K562 (cell line): ENCODE measurements around the gene VPS35. TPM values are rescaled to one million over a fixed set of nuclear protein-coding genes. Genes with fewer than 3 reads are reported as not detected.

Experiments
- ATAC-seq: fragments of 200-7000 bp; cut with Tn5 transposase; 3 replicates; pipeline ENCODE4 v1.9.1; 2020; ENCODE audit warnings: moderate library complexity
- BruUV-seq: library from RNA; stranded (reverse); fragments of 400-500 nt; replicated peaks from 2 replicates; lab custom pipeline; 2021; lab: Mats Ljungman, UMichigan
- CTCF ChIA-PET: fragments of 300-600 bp; formaldehyde crosslinking; extraction: SDS; loops from one replicate; lab custom pipeline; 2021; ENCODE audit warnings: low intra/inter-chr PET ratio; lab: Yijun Ruan, JAX
- POLR2A ChIA-PET: fragments of 300-600, 350-650 bp; sonication (Branson Sonifier 250); formaldehyde crosslinking; extraction: SDS; loops from one replicate; lab custom pipeline; 2021; ENCODE audit warnings: antibody characterized with exemption, inconsistent platforms; lab: Yijun Ruan, JAX
- DNase-seq, 4 experiments: peaks; one replicate each; pipeline versions ENCODE4 v3.0.0 to v3.0.0-alpha.2; 2011 to 2018; ENCODE audit warnings: low spot score in 3 of 4, mixed read lengths in 3 of 4; ENCODE audit errors: extremely low read depth in 1 of 4
- FAIRE-seq: peaks from 2 replicates; lab custom pipeline; 2011; peaks lifted over from hg19 to GRCh38; lab: Jason Lieb, UNC
- H2AFZ ChIP-seq: 2 replicates; pipeline ENCODE4 v1.6.0; 2011; ENCODE audit warnings: low read depth, low read length, control low read depth, inconsistent platforms
- H3K27ac ChIP-seq: fragments of 200-600 bp; 3 replicates; pipeline ENCODE4 v1.8.0; 2011; ENCODE audit warnings: low read depth, mild to moderate bottlenecking, control low read depth, inconsistent platforms, low read length, moderate library complexity, mixed read lengths; ENCODE audit errors: extremely low read depth
- H3K27me3 ChIP-seq, 2 experiments: fragments of 300-600 bp in 1 of 2; 2 replicates in 1 of 2; 3 replicates in 1 of 2; pipeline versions ENCODE4 v1.6.0 to v1.8.0; 2011; ENCODE audit warnings: inconsistent platforms in 2 of 2, low read length in 2 of 2, mild to moderate bottlenecking in 1 of 2, mixed read lengths in 1 of 2, moderate library complexity in 1 of 2; ENCODE audit not compliant: control insufficient read depth in 2 of 2, insufficient read depth in 2 of 2
- H3K36me3 ChIP-seq: fragments of 300-600 bp; 3 replicates; pipeline ENCODE4 v1.8.0; 2011; ENCODE audit warnings: mild to moderate bottlenecking, low read length, inconsistent platforms; ENCODE audit not compliant: control insufficient read depth, insufficient read depth
- H3K4me1 ChIP-seq, 2 experiments: fragments of 200-600 bp in 1 of 2; replicated peaks in 1 of 2; 2 replicates in 1 of 2; 3 replicates in 1 of 2; pipeline versions ENCODE4 v1.5.1 to v1.8.0; 2011; ENCODE audit warnings: inconsistent platforms in 2 of 2, low read length in 2 of 2, mild to moderate bottlenecking in 1 of 2, mixed read lengths in 1 of 2, moderate library complexity in 1 of 2; ENCODE audit not compliant: control insufficient read depth in 2 of 2, insufficient read depth in 2 of 2
- H3K4me2 ChIP-seq: 2 replicates; pipeline ENCODE4 v1.6.1; 2011; ENCODE audit warnings: low read length, control low read depth, inconsistent platforms, mixed read lengths; ENCODE audit not compliant: insufficient read depth
- H3K4me3 ChIP-seq: fragments of 200-600 bp; sonication (generic), shearing (Covaris generic); 2 replicates; pipeline ENCODE4 v1.5.1; 2016; ENCODE audit warnings: control low read depth, inconsistent platforms
- H3K79me2 ChIP-seq: fragments of 200-600 bp; 3 replicates; pipeline ENCODE4 v1.8.0; 2011; ENCODE audit warnings: low read length, inconsistent platforms; ENCODE audit not compliant: control insufficient read depth, insufficient read depth
- H3K9ac ChIP-seq, 2 experiments: 2 replicates each; pipeline versions ENCODE4 v1.6.0 to v1.6.1; 2011; ENCODE audit warnings: low read depth in 2 of 2, low read length in 2 of 2, control low read depth in 1 of 2, inconsistent platforms in 1 of 2, mild to moderate bottlenecking in 1 of 2, mixed read lengths in 1 of 2; ENCODE audit not compliant: insufficient read depth in 1 of 2
- H3K9me1 ChIP-seq: one replicate; pipeline ENCODE4 v1.6.0; 2011; ENCODE audit warnings: inconsistent platforms, mild to moderate bottlenecking, low read length, moderate library complexity; ENCODE audit not compliant: control insufficient read depth, insufficient read depth
- H3K9me3 ChIP-seq: replicated peaks from 2 replicates; pipeline ENCODE4 v1.5.1; 2011; ENCODE audit warnings: low read depth, low read length, inconsistent platforms; ENCODE audit not compliant: control insufficient read depth, insufficient read depth
- H4K20me1 ChIP-seq: replicated peaks from 2 replicates; pipeline ENCODE4 v1.6.1; 2011; ENCODE audit warnings: low read length, inconsistent platforms, mixed read lengths; ENCODE audit not compliant: control insufficient read depth, insufficient read depth
- CEBPB ChIP-seq: fragments of 450-650 bp; IDR thresholded peaks from 2 replicates; pipeline ENCODE4 v1.6.1; 2016; ENCODE audit warnings: missing genetic modification characterization, missing compliant biosample characterization
- DLX4 ChIP-seq: fragments of 250-450 bp; sonication (Bioruptor Pico); IDR thresholded peaks from 2 replicates; pipeline ENCODE4 v1.6.1; 2021; ENCODE audit warnings: mild to moderate bottlenecking
- IFI16 ChIP-seq: fragments of 250-450 bp; sonication (Bioruptor Pico); IDR thresholded peaks from 2 replicates; pipeline ENCODE4 v2.1.2; 2022; ENCODE audit warnings: mild to moderate bottlenecking, inconsistent platforms
- JUND ChIP-seq, 2 experiments: IDR thresholded peaks; 2 replicates in 1 of 2; 3 replicates in 1 of 2; pipeline ENCODE4 v1.6.1; 2011; ENCODE audit warnings: borderline replicate concordance in 2 of 2, low read depth in 2 of 2, low read length in 2 of 2, improper control_type of control experiment in 1 of 2, missing biosample characterization in 1 of 2, missing genetic modification characterization in 1 of 2, missing genetic modification reagents in 1 of 2
- PATZ1 ChIP-seq: fragments of 250-450 bp; sonication (Bioruptor Pico); IDR thresholded peaks from 2 replicates; pipeline ENCODE4 v1.5.0; 2020; ENCODE audit warnings: mild to moderate bottlenecking, borderline replicate concordance
- SMAD4 ChIP-seq: fragments of 250-450 bp; sonication (Bioruptor Pico); conservative IDR thresholded peaks from 2 replicates; pipeline ENCODE4 v1.8.0; 2021; ENCODE audit warnings: inconsistent platforms, mild to moderate bottlenecking, moderate library complexity
- TOE1 ChIP-seq, 2 experiments: fragments of 450-650 bp in 1 of 2; sonication (generic) in 1 of 2; formaldehyde crosslinking in 1 of 2; IDR thresholded peaks; 2 replicates each; pipeline versions ENCODE4 v1.7.1 to v1.8.0; 2016 to 2022; ENCODE audit warnings: borderline replicate concordance in 2 of 2, mild to moderate bottlenecking in 2 of 2, antibody characterized with exemption in 1 of 2, inconsistent platforms in 1 of 2, low read depth in 1 of 2, missing genetic modification reagents in 1 of 2, moderate library complexity in 1 of 2
- USF1 ChIP-seq: sonication (generic); formaldehyde crosslinking; IDR thresholded peaks from 2 replicates; pipeline ENCODE4 v1.9.0; 2022; ENCODE audit warnings: mild to moderate bottlenecking, missing genetic modification reagents
- ZNF830 ChIP-seq: fragments of 250-450 bp; sonication (Bioruptor Pico); IDR thresholded peaks from 2 replicates; pipeline ENCODE4 v1.5.0; 2021; ENCODE audit warnings: mild to moderate bottlenecking
- WGBS: fragments of 100-300 bp; shearing (Covaris generic); methylation state at CpG from one replicate; pipeline ENCODE4 v1.1.6; 2016; ENCODE audit warnings: low coverage, mixed read lengths; ENCODE audit not compliant: insufficient coverage; ENCODE audit errors: missing lambda C conversion rate; 5-methylcytosine and 5-hydroxymethylcytosine counted together
- in situ Hi-C: fragments of 300-500 bp; cut with MboI; formaldehyde crosslinking; loops from 4 replicates; pipeline ENCODE4 v1.15.0; 2018; ENCODE audit warnings: inconsistent platforms, mixed read lengths
- intact Hi-C: fragments of 100-400 bp; cut with micrococcal nuclease; formaldehyde crosslinking; loops from 2 replicates; pipeline ENCODE4 v1.14.2; 2022
- polyA plus RNA-seq, 8 experiments: library from polyadenylated mRNA; depleted of rRNA in 4 of 8; stranded (reverse) in 5 of 8; unstranded in 3 of 8; fragments of >200 nt; fragmentation: Nextera tagmentation in 2 of 8; fragmentation: Illumina TruSeq in 1 of 8; extraction: Ambion mirVana in 2 of 8; extraction: Trizol in 1 of 8; gene quantifications; 2 replicates each; pipeline versions ENCODE4 v1.2.1 to v1.2.3, GENCODE V29; 2011 to 2014; ENCODE audit warnings: inconsistent platforms in 1 of 8, missing spikeins in 1 of 8
- total RNA-seq, 7 experiments: library from RNA; depleted of rRNA in 6 of 7; stranded (reverse); fragments of >200 nt in 6 of 7; fragmentation: Illumina TruSeq in 2 of 7; extraction: Trizol in 2 of 7; gene quantifications; 2 replicates each; pipeline versions ENCODE4 v1.2.1 to v1.2.3, GENCODE V29; 2011 to 2021; ENCODE audit warnings: low replicate concordance in 1 of 7

Gene VPS35
- total and polyA plus RNA-seq, 9 of the 15 experiments (the other 6 are each of a cell fraction or from before 2014, with no cell fraction given) = 32.7 to 131 (median 66.2) TPM

GRCh38 chr16:46649588-46650253, 39.3 kb downstream of the VPS35 start:
- CTCF ChIA-PET = no interaction called here
- intact Hi-C loops (no loop called here), in situ Hi-C loops (loop anchor here (25.0 kb wide), 1 partner anchor 263 kb away; no protein-coding TSS in a partner anchor)
- Histone ChIP-seq H4K20me1 (no peaks in the 10 kb centered on the region), H3K79me2 (no peaks in the 10 kb centered on the region), H2AFZ (peak overlapping the region; percentile 94), H3K9me3 (no peaks in the 10 kb centered on the region), H3K4me1 (peaks cover 4 to 8% of the 10 kb centered on the region in 2 experiments; a peak in 3 of 5 replicates), H3K9me1 (no peaks in the 10 kb centered on the region), H3K36me3 (no peaks in the 10 kb centered on the region), H3K9ac (peak overlapping the region in 1 of 2 experiments; percentile 74; a peak in 1 of 4 replicates), H3K4me3 (peak overlapping the region; percentile 0; the same call in 1 of the 2 replicates), H3K27ac (no peak overlapping the region; the same call in 2 of the 3 replicates), H3K4me2 (peak overlapping the region; percentile 68), H3K27me3 (peaks cover 0 to 5% of the 10 kb centered on the region in 2 experiments; a peak in 1 of 5 replicates)
- peak in 3 of 4 experiments; percentile 16 to 52 (median 25) for DNase-seq
- POLR2A ChIA-PET = interaction anchor here (1.1 to 1.4 kb wide), 2 partner anchors 20 to 24 kb away, joined by 4 read pairs; no protein-coding TSS in a partner anchor
- BruUV-seq = no TSS peak
- 24% methylated on average over 27 of the region's 27 CpGs for WGBS
- ATAC-seq = peak; percentile 85
- FAIRE-seq = no peak
- TF ChIP-seq JUND (IDR thresholded peaks at IDR 0.05; ENCODE audit: borderline replicate concordance, low read depth, low read length) = peak; percentile 20; the same call in 1 of the 2 replicates
- 0 out of 3 replicates have a peak, but pooled peaks have one; percentile 39 for TF ChIP-seq JUND (tag; IDR thresholded peaks at IDR 0.05; ENCODE audit: borderline replicate concordance, low read depth, low read length)
- TF ChIP-seq SMAD4 (CRISPR knock-in tag) = no peak
- TF ChIP-seq ZNF830 (CRISPR knock-in tag) = no peak
- no peak for TF ChIP-seq CEBPB
- TF ChIP-seq TOE1 (IDR thresholded peaks at IDR 0.05; ENCODE audit: borderline replicate concordance) = 0 out of 2 replicates have a peak, but pooled peaks have one; percentile 32
- TF ChIP-seq TOE1 (CRISPR knock-in tag; IDR thresholded peaks at IDR 0.05; ENCODE audit: borderline replicate concordance, low read depth) = no peak
- no peak for TF ChIP-seq PATZ1 (CRISPR knock-in tag)
- no peak for TF ChIP-seq DLX4 (CRISPR knock-in tag)
- peak; percentile 75 for TF ChIP-seq USF1
- TF ChIP-seq IFI16 (CRISPR knock-in tag) = no peak
